Esophagus muscularis mucosa (tissue), 4 donors: ENCODE data around the gene FAM227B. TPM values are rescaled to one million over a fixed set of nuclear protein-coding genes. Genes with fewer than 3 reads are reported as not detected.

Source experiments
- DNase-seq: peaks from one replicate; pipeline ENCODE4 v3.0.0-alpha.2; 2017; ENCODE audit errors: extremely low spot score
- H3K27ac ChIP-seq, 4 donors: fragments of 200-600 bp; sonication (generic); replicated peaks in 1 of 4; 1 replicate in 3 of 4; 2 replicates in 1 of 4; pipeline ENCODE4 v1.5.1; 2016 to 2019; ENCODE audit warnings: mild to moderate bottlenecking in 1 of 4
- H3K27me3 ChIP-seq, 4 donors: fragments of 200-600 bp; sonication (generic); one replicate each; pipeline versions ENCODE4 v1.5.1 to v1.6.0; 2016 to 2019
- H3K36me3 ChIP-seq, 4 donors: fragments of 200-600 bp; sonication (generic); one replicate each; pipeline ENCODE4 v1.5.1; 2016 to 2019
- H3K4me1 ChIP-seq, 4 donors: fragments of 200-600 bp; sonication (generic); one replicate each; pipeline ENCODE4 v1.5.1; 2016 to 2019
- H3K4me3 ChIP-seq, 4 donors: fragments of 200-600 bp; sonication (generic); 1 replicate in 2 of 4; 2 replicates in 2 of 4; pipeline ENCODE4 v1.5.1; 2016 to 2019; ENCODE audit warnings: mild to moderate bottlenecking in 4 of 4, moderate library complexity in 1 of 4
- H3K9me3 ChIP-seq, 4 donors: fragments of 200-600 bp; sonication (generic); 1 replicate in 3 of 4; 2 replicates in 1 of 4; pipeline ENCODE4 v1.5.1; 2016 to 2019
- EP300 ChIP-seq: sonication (generic); formaldehyde crosslinking; IDR thresholded peaks from one replicate; pipeline ENCODE4 v1.6.1; 2017; ENCODE audit warnings: antibody characterized with exemption
- POLR2A ChIP-seq: fragments of 450-650 bp; IDR thresholded peaks from one replicate; pipeline ENCODE4 v1.6.1; 2017; ENCODE audit warnings: antibody characterized with exemption, moderate library complexity, mild to moderate bottlenecking, low read depth
- POLR2AphosphoS5 ChIP-seq, 2 donors: sonication (generic); formaldehyde crosslinking; IDR thresholded peaks; one replicate each; pipeline ENCODE4 v1.6.1; 2017; ENCODE audit warnings: antibody characterized with exemption in 2 of 2
- WGBS: methylation state at CpG from one replicate; pipeline ENCODE4 v1.1.5; 2018; 5-methylcytosine and 5-hydroxymethylcytosine counted together
- intact Hi-C: fragments of 100-400 bp; cut with DNase I; formaldehyde crosslinking; loops from one replicate; pipeline ENCODE4 v1.15.1; 2023
- total RNA-seq, 4 donors: library from RNA; depleted of rRNA; stranded (reverse); fragments of >200 nt; gene quantifications; one replicate each; pipeline versions ENCODE4 v1.1.0 to v1.2.1, GENCODE V29; 2016
- TF ChIP-seq, protein P1 (sequence below), 3 experiments: fragments of 200-600 bp in 2 of 3; fragments of 450-650 bp in 1 of 3; sonication (generic) in 2 of 3; IDR thresholded peaks; one replicate each; pipeline ENCODE4 v1.5.1; 2017 to 2019; ENCODE audit warnings: antibody characterized with exemption in 3 of 3, mild to moderate bottlenecking in 2 of 3, moderate library complexity in 1 of 3

The FAM227B gene
- total RNA-seq, 4 donors from 2014 or later, result 5.8 to 13.7 (median 10.3) TPM

DNA sequence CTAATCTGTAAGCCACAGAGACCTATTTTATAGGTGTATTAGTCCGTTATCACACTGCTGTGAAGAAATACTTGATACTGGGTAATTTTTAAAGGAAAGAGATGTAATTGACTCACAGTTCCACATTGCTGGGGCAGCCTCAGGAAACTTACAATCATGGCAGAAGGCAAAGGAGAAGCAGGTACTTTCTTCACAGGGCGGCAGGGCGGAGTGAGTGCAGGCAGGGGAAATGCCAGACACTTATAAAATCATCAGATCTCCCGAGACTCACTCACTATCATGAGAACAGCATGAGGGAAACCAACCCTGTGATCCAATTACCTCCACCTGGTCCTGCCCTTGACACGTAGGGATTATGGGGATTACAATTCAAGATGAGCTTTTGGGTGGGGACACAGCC, 341.9 kb downstream of the FAM227B start:
- no peaks in the 10 kb centered on the region for H3K9me3 ChIP-seq
- peaks cover 0 to 22% (median 9%) of the 10 kb centered on the region in 4 donors for H3K36me3 ChIP-seq
- TF ChIP-seq POLR2A (no peak), POLR2AphosphoS5 (IDR thresholded peaks at IDR 0.05) (no peak), EP300 (no peak)
- TF ChIP-seq, protein P1, sequence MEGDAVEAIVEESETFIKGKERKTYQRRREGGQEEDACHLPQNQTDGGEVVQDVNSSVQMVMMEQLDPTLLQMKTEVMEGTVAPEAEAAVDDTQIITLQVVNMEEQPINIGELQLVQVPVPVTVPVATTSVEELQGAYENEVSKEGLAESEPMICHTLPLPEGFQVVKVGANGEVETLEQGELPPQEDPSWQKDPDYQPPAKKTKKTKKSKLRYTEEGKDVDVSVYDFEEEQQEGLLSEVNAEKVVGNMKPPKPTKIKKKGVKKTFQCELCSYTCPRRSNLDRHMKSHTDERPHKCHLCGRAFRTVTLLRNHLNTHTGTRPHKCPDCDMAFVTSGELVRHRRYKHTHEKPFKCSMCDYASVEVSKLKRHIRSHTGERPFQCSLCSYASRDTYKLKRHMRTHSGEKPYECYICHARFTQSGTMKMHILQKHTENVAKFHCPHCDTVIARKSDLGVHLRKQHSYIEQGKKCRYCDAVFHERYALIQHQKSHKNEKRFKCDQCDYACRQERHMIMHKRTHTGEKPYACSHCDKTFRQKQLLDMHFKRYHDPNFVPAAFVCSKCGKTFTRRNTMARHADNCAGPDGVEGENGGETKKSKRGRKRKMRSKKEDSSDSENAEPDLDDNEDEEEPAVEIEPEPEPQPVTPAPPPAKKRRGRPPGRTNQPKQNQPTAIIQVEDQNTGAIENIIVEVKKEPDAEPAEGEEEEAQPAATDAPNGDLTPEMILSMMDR (IDR thresholded peaks at IDR 0.05), result no peak
- no peak for DNase-seq
- intact Hi-C loops, result no loop called here
- no peaks in the 10 kb centered on the region for H3K27me3 ChIP-seq
- WGBS, result 97% methylated on average over 5 of the region's 5 CpGs
- peaks cover 0 to 6% (median 1%) of the 10 kb centered on the region in 4 donors for H3K4me1 ChIP-seq
- H3K27ac ChIP-seq, result no peak overlapping the region
- H3K4me3 ChIP-seq, result no peak overlapping the region

Other genes starting within 250 kb of the FAM227B start
- 100 to 1,000 TPM in 1 of 4 donors, 10 to 100 TPM in 3; 53.5 to 106 (median 64.0) TPM for gene FGF7, start 197.6 kb downstream of the FAM227B start, total RNA-seq
- gene DTWD1, start 230 bp upstream of the FAM227B start, total RNA-seq, result 10 to 100 TPM; 21.0 to 35.3 (median 27.8) TPM